ENCODE measurements around the gene GSTCD. TPM values are rescaled to one million over a fixed set of nuclear protein-coding genes. Genes with fewer than 3 reads are reported as not detected.
A peak's percentile ranks its signal among the peaks of the same experiment; 100 is the strongest.

GSTCD gene
- total RNA-seq, 1 experiment from 2014 or later, result 21.5 TPM

DNA sequence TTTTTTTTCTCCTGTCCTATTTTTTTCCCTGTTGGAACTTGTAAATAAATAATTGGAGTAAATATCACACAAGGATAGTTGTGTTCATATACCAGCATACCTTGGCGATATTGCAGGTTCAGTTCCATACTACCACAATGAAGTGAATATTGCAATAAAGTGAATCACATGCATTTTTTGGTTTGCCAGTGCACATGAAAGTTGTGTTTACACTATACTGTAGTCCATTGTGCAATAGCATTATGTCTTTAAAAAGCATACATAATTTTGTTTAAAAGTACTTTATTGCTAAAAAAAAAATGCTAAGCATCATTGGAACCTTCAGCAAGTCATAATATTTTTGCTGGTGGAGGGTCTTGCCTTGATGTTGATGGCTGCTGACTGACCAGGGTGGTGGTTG lies 88.6 kb downstream of the GSTCD start:
- Histone ChIP-seq H3K27me3 (replicated peaks) (no peaks in the 10 kb centered on the region), H3K36me3 (no peaks in the 10 kb centered on the region), H3K27ac (no peak overlapping the region), H3K9me3 (replicated peaks) (no peaks in the 10 kb centered on the region), H3K4me3 (no peak overlapping the region), H3K4me1 (replicated peaks) (no peaks in the 10 kb centered on the region)
- no peak for DNase-seq (ENCODE audit: low read depth in 1 of 2, low spot score in 2 of 2)

DNA sequence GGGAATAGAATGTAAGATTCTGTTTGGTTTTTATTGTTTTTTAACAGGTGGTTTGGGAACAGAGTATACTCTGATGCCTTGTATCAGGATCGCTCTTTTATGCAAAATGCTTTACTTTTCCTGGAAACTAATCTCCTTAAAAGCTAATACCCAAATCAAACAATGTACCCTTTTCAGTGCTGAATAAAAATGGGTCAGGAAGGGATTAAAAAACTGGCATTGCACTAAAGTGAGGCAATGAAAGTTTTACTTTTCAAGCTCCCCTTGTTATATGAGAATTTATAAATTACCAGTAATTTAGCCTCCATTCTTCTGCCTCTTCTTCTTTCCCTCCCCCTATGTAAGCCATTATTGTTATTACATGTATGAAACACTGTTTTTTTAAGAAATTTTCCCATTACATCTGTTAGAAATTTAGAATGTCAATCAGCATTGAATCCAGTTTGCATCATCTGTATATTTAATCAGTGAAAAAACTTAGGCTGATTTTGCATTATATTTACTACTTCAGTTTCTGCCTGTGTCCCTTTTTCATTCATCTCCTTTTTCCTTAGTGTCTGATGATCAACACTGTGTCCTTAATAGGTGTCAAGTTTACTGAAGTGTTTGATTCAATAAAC lies 97.0 kb downstream of the GSTCD start:
- DNase-seq (ENCODE audit: low read depth in 1 of 2, low spot score in 2 of 2), result no peak
- H3K9me3 ChIP-seq (replicated peaks), result no peaks in the 10 kb centered on the region
- H3K27ac ChIP-seq, result no peak overlapping the region
- H3K36me3 ChIP-seq, result no peaks in the 10 kb centered on the region
- peaks cover 11% of the 10 kb centered on the region; the same call in 1 of the 2 replicates for H3K4me1 ChIP-seq (replicated peaks)
- H3K27me3 ChIP-seq (replicated peaks), result no peaks in the 10 kb centered on the region
- H3K4me3 ChIP-seq, result no peak overlapping the region

DNA sequence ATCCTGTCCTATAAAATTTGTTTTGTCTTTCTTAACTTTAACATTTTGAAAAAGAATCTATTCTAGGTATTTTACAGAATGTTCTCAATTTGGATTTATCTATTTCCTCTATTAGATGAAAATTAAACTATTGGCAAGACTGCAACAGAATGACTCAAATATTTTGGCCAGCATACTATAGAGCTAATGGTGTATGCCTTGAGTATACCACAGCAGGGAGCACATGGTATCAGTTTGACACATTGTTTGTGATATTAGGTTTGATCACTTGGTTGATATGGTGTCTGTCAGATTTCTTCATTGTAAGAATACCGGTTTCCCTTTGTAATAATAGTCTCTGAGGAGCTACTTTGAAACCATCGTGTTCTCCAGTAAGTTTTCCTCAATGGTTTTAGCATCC lies 98.9 kb downstream of the GSTCD start:
- Histone ChIP-seq H3K27me3 (replicated peaks) (no peaks in the 10 kb centered on the region), H3K9me3 (replicated peaks) (no peaks in the 10 kb centered on the region), H3K27ac (no peak overlapping the region), H3K4me1 (replicated peaks) (peaks cover 11% of the 10 kb centered on the region; the same call in 1 of the 2 replicates), H3K4me3 (no peak overlapping the region), H3K36me3 (no peaks in the 10 kb centered on the region)
- no peak for DNase-seq (ENCODE audit: low read depth in 1 of 2, low spot score in 2 of 2)

DNA sequence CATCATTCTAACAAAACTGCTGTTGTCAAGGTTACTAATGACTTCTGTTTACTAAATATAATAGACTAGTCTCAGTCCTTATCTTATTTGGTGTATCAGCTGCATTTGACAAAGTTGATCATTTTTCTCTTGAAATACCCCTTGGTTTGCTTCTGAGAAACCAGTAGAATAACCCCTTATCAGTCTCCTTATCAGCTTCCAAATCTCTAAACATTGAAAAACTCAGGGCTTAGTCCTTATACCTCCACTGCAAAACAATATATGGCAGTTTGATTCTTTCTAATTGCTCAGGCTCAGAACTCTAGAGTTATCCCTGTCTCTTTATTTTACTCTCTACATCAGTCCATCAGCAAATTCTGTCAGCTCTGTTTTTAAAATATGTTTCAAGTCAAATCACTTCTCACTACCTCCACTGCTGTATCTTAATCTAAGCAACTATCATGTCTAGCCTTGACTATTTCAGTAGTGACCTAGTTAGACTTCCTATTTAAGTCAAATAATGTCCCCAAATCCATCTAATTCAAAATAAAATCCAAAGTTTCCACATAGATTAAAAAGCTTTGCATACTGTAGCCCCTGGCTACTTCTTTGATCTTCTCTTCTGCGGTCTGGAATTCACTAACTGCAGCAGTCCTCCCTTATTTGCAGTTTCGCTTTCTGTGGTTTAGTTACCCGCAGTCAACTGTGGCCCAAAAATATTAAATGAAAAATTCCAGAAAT lies 99.6 kb downstream of the GSTCD start:
- Histone ChIP-seq H3K4me3 (peak overlapping the region; percentile 7; the same call in 1 of the 2 replicates), H3K4me1 (replicated peaks) (peaks cover 11% of the 10 kb centered on the region; the same call in 1 of the 2 replicates), H3K36me3 (no peaks in the 10 kb centered on the region), H3K9me3 (replicated peaks) (no peaks in the 10 kb centered on the region), H3K27ac (peak overlapping the region; percentile 18; the same call in 1 of the 2 replicates), H3K27me3 (replicated peaks) (no peaks in the 10 kb centered on the region)
- peak in 1 of 2 experiments; percentile 20 for DNase-seq (ENCODE audit: low read depth in 1 of 2, low spot score in 2 of 2)

DNA sequence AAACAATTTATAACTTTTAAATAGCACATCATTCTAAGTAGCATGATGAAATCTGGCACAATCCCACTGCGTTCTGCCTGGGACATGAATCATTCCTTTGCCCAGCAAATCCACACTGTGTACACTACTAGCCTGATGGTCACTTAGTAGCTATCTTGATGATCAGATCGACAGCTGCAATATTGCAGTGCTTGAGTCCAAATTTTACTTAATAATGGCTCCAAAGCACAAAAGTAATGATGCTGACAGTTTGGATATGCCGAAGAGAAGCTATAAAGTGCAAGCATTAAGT lies 100.1 kb downstream of the GSTCD start:
- peak overlapping the region; percentile 7; the same call in 1 of the 2 replicates for H3K4me3 ChIP-seq

DNA sequence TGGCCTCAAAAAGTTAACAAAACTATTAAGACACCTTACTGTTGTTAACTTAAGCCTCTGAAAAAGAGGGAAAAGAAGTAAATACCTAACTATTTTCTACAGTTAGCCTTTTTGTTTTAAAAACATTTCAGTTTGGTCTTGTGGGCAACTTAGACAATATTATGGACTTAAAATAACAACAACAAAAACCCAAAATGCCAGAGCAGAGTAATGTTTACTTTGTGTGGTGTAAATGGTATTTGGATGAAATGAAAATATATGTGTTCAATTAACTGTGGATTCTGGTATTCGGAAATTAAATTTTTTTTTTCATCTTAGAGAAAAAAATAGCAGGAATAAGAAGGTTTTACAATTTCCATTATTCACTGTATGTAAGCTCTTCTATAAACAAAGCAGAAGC lies 107.1 kb downstream of the GSTCD start:
- no peaks in the 10 kb centered on the region for H3K36me3 ChIP-seq
- H3K4me3 ChIP-seq, result no peak overlapping the region
- H3K27ac ChIP-seq, result 0 out of 2 replicates have a peak overlapping the region, but pooled peaks have one; percentile 13
- DNase-seq (ENCODE audit: low read depth in 1 of 2, low spot score in 2 of 2), result peak in 1 of 2 experiments; percentile 32
- H3K4me1 ChIP-seq (replicated peaks), result peaks cover 10% of the 10 kb centered on the region; the same call in 1 of the 2 replicates
- H3K9me3 ChIP-seq (replicated peaks), result no peaks in the 10 kb centered on the region
- H3K27me3 ChIP-seq (replicated peaks), result no peaks in the 10 kb centered on the region

More for the DNA sequence above, 100.1 kb downstream of the GSTCD start:
- no peaks in the 10 kb centered on the region for H3K27me3 ChIP-seq (replicated peaks)
- H3K27ac ChIP-seq, result peak overlapping the region; percentile 18; the same call in 1 of the 2 replicates
- H3K4me1 ChIP-seq (replicated peaks), result peaks cover 11% of the 10 kb centered on the region; the same call in 1 of the 2 replicates
- no peaks in the 10 kb centered on the region for H3K9me3 ChIP-seq (replicated peaks)
- H3K36me3 ChIP-seq, result no peaks in the 10 kb centered on the region
- peak in 1 of 2 experiments; percentile 55 for DNase-seq (ENCODE audit: low read depth in 1 of 2, low spot score in 2 of 2)

DNA sequence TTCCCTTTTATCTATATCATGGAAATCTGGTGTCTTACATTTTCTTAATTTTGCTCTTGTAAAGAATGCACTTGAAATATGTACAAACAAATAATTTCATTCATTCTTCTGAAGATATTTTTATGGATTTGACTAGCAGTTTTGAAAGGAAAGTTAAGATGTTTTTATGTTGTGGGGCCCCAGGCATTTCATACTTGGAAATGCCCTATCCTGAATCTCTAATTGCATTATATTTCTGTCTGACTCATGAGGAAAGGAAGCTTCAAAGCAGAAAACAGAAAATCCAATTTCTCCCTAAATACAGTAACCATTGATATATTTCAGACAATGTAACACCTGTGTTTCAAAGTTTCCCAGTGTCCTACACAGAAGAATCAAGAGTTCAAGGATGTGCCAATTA lies 113.5 kb downstream of the GSTCD start:
- no peak overlapping the region for H3K4me3 ChIP-seq
- no peaks in the 10 kb centered on the region for H3K4me1 ChIP-seq (replicated peaks)
- no peaks in the 10 kb centered on the region for H3K9me3 ChIP-seq (replicated peaks)
- DNase-seq (ENCODE audit: low read depth in 1 of 2, low spot score in 2 of 2), result no peak
- H3K36me3 ChIP-seq, result no peaks in the 10 kb centered on the region
- no peak overlapping the region for H3K27ac ChIP-seq
- H3K27me3 ChIP-seq (replicated peaks), result no peaks in the 10 kb centered on the region

DNA sequence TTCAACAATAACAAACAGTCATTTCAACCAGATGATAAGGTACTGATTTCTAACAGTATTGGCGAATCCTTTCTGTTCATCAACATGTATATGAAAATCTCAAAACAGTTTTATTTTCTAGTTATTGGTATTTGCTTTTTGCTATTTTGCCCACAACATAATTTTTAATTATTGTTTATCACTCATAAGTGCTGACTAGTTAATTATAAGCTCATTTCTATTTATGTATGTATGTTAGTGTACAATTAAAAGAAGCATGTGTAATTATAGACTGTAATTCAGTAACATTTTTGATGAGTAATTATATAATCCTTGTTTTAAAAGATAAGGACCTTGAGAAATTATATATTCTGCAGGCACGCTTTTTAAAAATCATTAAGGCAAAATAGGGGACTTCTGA lies 119.5 kb downstream of the GSTCD start:
- H3K4me1 ChIP-seq (replicated peaks), result no peaks in the 10 kb centered on the region
- no peak overlapping the region for H3K27ac ChIP-seq
- H3K27me3 ChIP-seq (replicated peaks), result no peaks in the 10 kb centered on the region
- H3K9me3 ChIP-seq (replicated peaks), result no peaks in the 10 kb centered on the region
- DNase-seq (ENCODE audit: low read depth in 1 of 2, low spot score in 2 of 2), result no peak
- no peak overlapping the region for H3K4me3 ChIP-seq
- no peaks in the 10 kb centered on the region for H3K36me3 ChIP-seq

DNA sequence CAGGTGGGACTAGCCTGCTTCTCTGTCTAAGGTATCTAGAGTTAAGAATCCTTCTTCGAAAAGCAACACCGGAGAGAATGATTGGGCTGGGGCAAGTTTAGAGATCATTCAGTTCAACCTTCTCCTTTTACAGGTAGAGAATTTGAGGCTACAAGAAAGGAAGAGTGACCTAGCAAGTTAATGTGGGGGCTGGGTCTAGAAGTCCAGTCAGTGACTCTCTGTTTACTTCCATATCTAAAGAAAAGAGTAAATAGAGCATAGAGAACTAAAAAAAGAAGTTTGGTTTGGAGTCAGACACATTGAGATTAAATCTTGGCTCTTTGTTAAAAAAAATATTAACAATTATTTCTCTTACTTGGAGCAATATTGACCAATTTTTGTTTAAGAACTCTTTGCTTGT lies 122.6 kb downstream of the GSTCD start:
- H3K4me1 ChIP-seq (replicated peaks), result no peaks in the 10 kb centered on the region
- peaks cover 5% of the 10 kb centered on the region; the same call in 1 of the 2 replicates for H3K36me3 ChIP-seq
- no peak overlapping the region for H3K4me3 ChIP-seq
- H3K9me3 ChIP-seq (replicated peaks), result no peaks in the 10 kb centered on the region
- H3K27me3 ChIP-seq (replicated peaks), result no peaks in the 10 kb centered on the region
- no peak for DNase-seq (ENCODE audit: low read depth in 1 of 2, low spot score in 2 of 2)
- H3K27ac ChIP-seq, result no peak overlapping the region

DNA sequence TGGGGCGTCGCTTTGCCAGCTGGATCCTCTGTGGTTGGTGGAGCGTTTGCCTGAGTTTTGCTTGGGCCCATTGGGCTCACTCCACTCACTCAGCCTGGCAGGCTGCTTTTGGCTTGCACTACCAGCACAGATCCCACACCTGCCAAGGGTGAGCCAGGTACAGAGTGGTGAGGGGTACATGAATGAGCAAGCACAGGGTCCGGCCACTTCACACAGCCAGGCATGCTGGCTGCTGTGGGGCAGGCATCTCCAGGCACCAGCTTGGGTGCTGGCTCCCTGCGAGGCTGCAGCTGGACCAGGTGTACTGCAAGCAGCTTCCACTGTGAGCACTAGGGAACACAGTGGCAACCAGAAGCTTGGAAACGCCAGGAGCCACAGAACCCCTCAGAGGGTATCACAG lies 126.6 kb downstream of the GSTCD start:
- no peak for DNase-seq (ENCODE audit: low read depth in 1 of 2, low spot score in 2 of 2)
- Histone ChIP-seq H3K27me3 (replicated peaks) (no peaks in the 10 kb centered on the region), H3K4me1 (replicated peaks) (no peaks in the 10 kb centered on the region), H3K4me3 (no peak overlapping the region), H3K36me3 (peaks cover 5% of the 10 kb centered on the region; the same call in 1 of the 2 replicates), H3K27ac (no peak overlapping the region), H3K9me3 (replicated peaks) (no peaks in the 10 kb centered on the region)

DNA sequence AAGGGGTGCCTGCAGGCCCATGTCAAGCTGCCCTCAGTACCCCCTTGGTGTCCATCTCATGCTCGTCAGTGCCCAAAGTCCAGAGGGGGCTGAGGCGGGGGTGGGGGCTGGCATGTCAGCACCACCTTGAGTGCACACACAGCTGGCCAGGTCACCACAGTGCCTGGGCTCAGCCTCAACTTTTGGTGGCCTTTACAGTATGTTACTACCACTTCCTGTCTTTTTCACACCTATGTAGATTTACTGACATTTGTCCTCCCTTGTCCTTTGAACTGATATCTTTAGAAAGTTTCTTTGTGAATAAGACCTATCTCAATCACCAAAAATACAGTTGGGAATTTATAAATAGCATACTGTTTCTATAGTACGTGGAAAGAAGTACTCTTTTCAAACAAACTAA lies 128.0 kb downstream of the GSTCD start:
- Histone ChIP-seq H3K4me3 (no peak overlapping the region), H3K27ac (no peak overlapping the region), H3K27me3 (replicated peaks) (no peaks in the 10 kb centered on the region), H3K36me3 (peaks cover 5% of the 10 kb centered on the region; the same call in 1 of the 2 replicates), H3K4me1 (replicated peaks) (no peaks in the 10 kb centered on the region), H3K9me3 (replicated peaks) (no peaks in the 10 kb centered on the region)
- no peak for DNase-seq (ENCODE audit: low read depth in 1 of 2, low spot score in 2 of 2)

DNA sequence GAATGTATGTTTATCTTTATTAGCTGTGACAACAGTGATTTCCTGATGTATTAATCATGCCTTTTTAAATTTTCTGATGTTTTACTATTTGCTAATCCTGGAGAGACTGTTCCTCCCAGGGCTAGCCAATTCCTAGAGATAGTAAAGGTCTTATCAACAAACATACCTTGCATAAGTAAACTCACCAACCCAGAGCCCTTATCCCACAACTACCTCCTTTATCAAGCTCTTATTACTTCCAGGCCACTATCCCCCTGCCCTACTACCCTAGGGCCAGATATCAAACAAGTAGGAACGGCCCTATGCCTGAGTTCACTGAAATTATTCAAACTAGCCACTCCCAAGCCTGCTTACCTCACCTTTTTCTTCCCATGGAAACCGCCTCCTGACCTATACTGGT lies 128.5 kb downstream of the GSTCD start:
- Histone ChIP-seq H3K4me3 (no peak overlapping the region), H3K27me3 (replicated peaks) (no peaks in the 10 kb centered on the region), H3K27ac (no peak overlapping the region), H3K36me3 (peaks cover 5% of the 10 kb centered on the region; the same call in 1 of the 2 replicates), H3K4me1 (replicated peaks) (no peaks in the 10 kb centered on the region), H3K9me3 (replicated peaks) (no peaks in the 10 kb centered on the region)
- DNase-seq (ENCODE audit: low read depth in 1 of 2, low spot score in 2 of 2), result no peak

DNA sequence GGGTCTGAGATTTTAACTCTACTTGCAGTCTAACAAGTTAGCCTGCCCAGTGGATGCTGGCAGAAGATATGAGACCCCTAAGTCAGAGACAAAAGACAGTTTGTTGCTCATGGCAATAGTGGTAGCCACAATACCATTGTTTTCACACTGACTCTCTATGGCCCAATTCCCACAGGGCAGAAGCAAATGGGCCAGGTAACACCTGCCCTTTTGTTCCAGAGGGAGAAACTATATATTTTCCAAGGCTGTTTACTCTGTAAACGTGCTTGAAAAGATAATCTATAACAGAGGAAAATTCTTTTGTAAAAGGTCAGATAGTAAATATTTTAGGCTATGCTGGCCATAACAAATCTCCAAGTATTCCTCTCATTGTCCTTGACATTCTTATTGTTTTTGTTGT lies 129.5 kb downstream of the GSTCD start:
- H3K9me3 ChIP-seq (replicated peaks), result no peaks in the 10 kb centered on the region
- H3K27me3 ChIP-seq (replicated peaks), result no peaks in the 10 kb centered on the region
- no peak for DNase-seq (ENCODE audit: low read depth in 1 of 2, low spot score in 2 of 2)
- H3K4me1 ChIP-seq (replicated peaks), result no peaks in the 10 kb centered on the region
- no peak overlapping the region for H3K4me3 ChIP-seq
- H3K36me3 ChIP-seq, result peaks cover 5% of the 10 kb centered on the region; the same call in 1 of the 2 replicates
- H3K27ac ChIP-seq, result no peak overlapping the region

DNA sequence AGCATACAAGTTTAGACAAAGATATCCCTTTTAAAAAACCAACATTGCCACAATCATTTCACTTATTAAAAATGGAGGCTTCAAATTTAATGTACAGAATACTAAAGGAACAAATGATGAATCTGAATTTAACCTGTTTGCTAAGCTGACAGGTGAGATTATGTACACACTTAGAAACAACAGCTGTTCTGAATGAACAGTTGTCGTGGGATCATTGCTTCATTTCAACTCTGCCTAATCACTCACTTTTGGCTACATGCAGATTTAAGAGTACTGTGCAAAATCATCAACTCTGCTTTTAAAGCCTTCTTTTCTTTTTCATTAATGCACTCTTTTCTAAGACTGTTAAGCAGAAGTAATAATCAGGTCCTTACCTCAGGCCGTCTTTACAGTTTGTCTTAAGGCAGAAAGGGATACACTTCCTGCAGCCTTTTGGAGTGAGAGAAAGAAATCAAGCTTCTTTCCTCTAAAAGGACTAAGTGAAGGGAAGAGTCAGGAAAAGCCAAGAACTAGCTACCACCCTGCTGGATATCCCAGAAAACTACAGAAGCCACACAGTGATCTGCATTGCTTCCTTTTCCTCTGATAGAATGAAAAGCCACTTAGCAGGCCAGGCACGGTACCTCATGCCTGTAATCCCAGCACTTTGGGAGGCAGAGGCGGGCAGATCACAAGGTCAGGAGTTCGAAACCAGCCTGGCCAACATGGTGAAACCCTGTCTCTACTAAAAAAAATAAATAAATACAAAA lies 132.0 kb downstream of the GSTCD start:
- no peaks in the 10 kb centered on the region for H3K9me3 ChIP-seq (replicated peaks)
- no peaks in the 10 kb centered on the region for H3K27me3 ChIP-seq (replicated peaks)
- H3K27ac ChIP-seq, result no peak overlapping the region
- H3K4me3 ChIP-seq, result no peak overlapping the region
- no peak for DNase-seq (ENCODE audit: low read depth in 1 of 2, low spot score in 2 of 2)
- H3K4me1 ChIP-seq (replicated peaks), result peaks cover 4% of the 10 kb centered on the region
- H3K36me3 ChIP-seq, result no peaks in the 10 kb centered on the region
